GM23338 (cell line): ENCODE results near the gene JAZF1. TPM values are rescaled to one million over a fixed set of nuclear protein-coding genes. Genes with fewer than 3 reads are reported as not detected.

Experiments used
- ATAC-seq: fragments of 200-7000 bp; cut with Tn5 transposase; 3 replicates; pipeline ENCODE4 v1.9.1; 2020
- DNase-seq: peaks from one replicate; pipeline ENCODE4 v3.0.0-alpha.2; 2015; ENCODE audit warnings: low spot score
- H2AFZ ChIP-seq: fragments of 200-600 bp; sonication (generic); 2 replicates; pipeline ENCODE4 v1.8.0; 2016; ENCODE audit warnings: antibody characterized with exemption, mild to moderate bottlenecking, moderate library complexity
- H3F3A ChIP-seq: fragments of 200-600 bp; sonication (generic); replicated peaks from 2 replicates; pipeline ENCODE4 v1.8.0; 2017; ENCODE audit warnings: antibody characterized with exemption, mixed run types, low read depth
- H3K27ac ChIP-seq: fragments of 200-600 bp; sonication (generic); 2 replicates; pipeline ENCODE4 v1.6.1; 2016; ENCODE audit warnings: low read depth
- H3K27me3 ChIP-seq: fragments of 200-600 bp; sonication (generic); 2 replicates; pipeline ENCODE4 v1.8.0; 2016; ENCODE audit warnings: mild to moderate bottlenecking, mixed run types, moderate library complexity; ENCODE audit not compliant: insufficient read depth
- H3K36me3 ChIP-seq: fragments of 200-600 bp; sonication (generic); 2 replicates; pipeline ENCODE4 v1.8.0; 2016; ENCODE audit warnings: mild to moderate bottlenecking; ENCODE audit not compliant: insufficient read depth
- H3K4me1 ChIP-seq: fragments of 200-600 bp; sonication (generic); 2 replicates; pipeline ENCODE4 v1.8.0; 2016; ENCODE audit warnings: mild to moderate bottlenecking, moderate library complexity; ENCODE audit not compliant: insufficient read depth
- H3K4me2 ChIP-seq: fragments of 200-600 bp; sonication (generic); 2 replicates; pipeline ENCODE4 v1.7.1; 2017; ENCODE audit warnings: mixed run types
- H3K4me3 ChIP-seq: fragments of 200-600 bp; sonication (generic); 2 replicates; pipeline ENCODE4 v1.6.1; 2016; ENCODE audit warnings: mixed run types
- H3K79me2 ChIP-seq: fragments of 200-600 bp; sonication (generic); replicated peaks from 2 replicates; pipeline ENCODE4 v1.8.0; 2017; ENCODE audit warnings: mild to moderate bottlenecking; ENCODE audit not compliant: insufficient read depth
- H3K9me2 ChIP-seq: fragments of 200-600 bp; sonication (generic); 2 replicates; pipeline ENCODE4 v1.8.0; 2017; ENCODE audit not compliant: insufficient read depth
- H4K20me1 ChIP-seq: fragments of 200-600 bp; sonication (generic); replicated peaks from 2 replicates; pipeline ENCODE4 v1.8.0; 2017; ENCODE audit warnings: mild to moderate bottlenecking; ENCODE audit not compliant: insufficient read depth
- H3K27ac Mint-ChIP-seq: 2 replicates; pipeline ENCODE4 v1.8.0; 2020; ENCODE audit warnings: inconsistent platforms, mild to moderate bottlenecking, moderate library complexity, mixed read lengths
- H3K27me3 Mint-ChIP-seq: 3 replicates; pipeline ENCODE4 v1.8.0; 2022; ENCODE audit warnings: low read depth, mild to moderate bottlenecking, moderate library complexity, mixed read lengths, inconsistent platforms; ENCODE audit not compliant: insufficient read depth, poor library complexity
- H3K36me3 Mint-ChIP-seq: 3 replicates; pipeline ENCODE4 v1.8.0; 2021; ENCODE audit warnings: low read depth, mild to moderate bottlenecking, inconsistent platforms, moderate library complexity, mixed read lengths
- H3K4me1 Mint-ChIP-seq: 3 replicates; pipeline ENCODE4 v1.8.0; 2020; ENCODE audit warnings: mild to moderate bottlenecking, inconsistent platforms, mixed read lengths
- H3K4me3 Mint-ChIP-seq: 3 replicates; pipeline ENCODE4 v1.8.0; 2021; ENCODE audit warnings: moderate library complexity, mild to moderate bottlenecking, inconsistent platforms, mixed read lengths
- H3K9me3 Mint-ChIP-seq: 3 replicates; pipeline ENCODE4 v1.8.0; 2020; ENCODE audit warnings: moderate library complexity, mild to moderate bottlenecking, inconsistent platforms, mixed read lengths
- EZH2 ChIP-seq: fragments of 200-600 bp; sonication (generic); IDR thresholded peaks from one replicate; pipeline ENCODE4 v1.8.0; 2017; ENCODE audit warnings: antibody characterized with exemption, mild to moderate bottlenecking, low read depth; ENCODE audit not compliant: unreplicated experiment
- EZH2phosphoT487 ChIP-seq: fragments of 200-600 bp; sonication (generic); IDR thresholded peaks from one replicate; pipeline ENCODE4 v1.8.1; 2018; ENCODE audit warnings: antibody characterized with exemption; ENCODE audit not compliant: unreplicated experiment
- JUNB ChIP-seq: IDR thresholded peaks from one replicate; pipeline ENCODE4 v1.6.1; 2016; ENCODE audit warnings: antibody characterized with exemption; ENCODE audit not compliant: unreplicated experiment
- NANOG ChIP-seq: IDR thresholded peaks from 2 replicates; pipeline ENCODE4 v1.6.1; 2016; ENCODE audit warnings: antibody characterized with exemption, borderline replicate concordance
- REST ChIP-seq: IDR thresholded peaks from one replicate; pipeline ENCODE4 v1.6.1; 2018; ENCODE audit warnings: antibody characterized with exemption; ENCODE audit not compliant: unreplicated experiment
- polyA plus RNA-seq: library from polyadenylated mRNA; unstranded; fragments of >200 nt; fragmentation: Nextera tagmentation; extraction: Ambion mirVana; gene quantifications from 2 replicates; pipeline ENCODE4 v1.2.1, GENCODE V29; 2016
- total RNA-seq: library from RNA; depleted of rRNA; stranded (reverse); fragments of >200 nt; shearing (Covaris generic); gene quantifications from 2 replicates; pipeline ENCODE4 v1.2.3, GENCODE V29; 2014
- TF ChIP-seq, protein P1 (sequence below), 2 experiments: fragments of 200-600 bp in 1 of 2; sonication (generic) in 1 of 2; conservative IDR thresholded peaks; 2 replicates each; pipeline versions ENCODE4 v1.5.1 to v1.6.1; 2016 to 2017; ENCODE audit warnings: antibody characterized with exemption in 2 of 2, low read depth in 2 of 2, mild to moderate bottlenecking in 2 of 2, moderate library complexity in 1 of 2
- TF ChIP-seq, protein P2 (sequence below): IDR thresholded peaks from 2 replicates; pipeline ENCODE4 v1.6.1; 2016; ENCODE audit warnings: antibody characterized with exemption

JAZF1 gene
- total and polyA plus RNA-seq, 2 experiments from 2014 or later: 12.2 to 22.2 TPM

DNA sequence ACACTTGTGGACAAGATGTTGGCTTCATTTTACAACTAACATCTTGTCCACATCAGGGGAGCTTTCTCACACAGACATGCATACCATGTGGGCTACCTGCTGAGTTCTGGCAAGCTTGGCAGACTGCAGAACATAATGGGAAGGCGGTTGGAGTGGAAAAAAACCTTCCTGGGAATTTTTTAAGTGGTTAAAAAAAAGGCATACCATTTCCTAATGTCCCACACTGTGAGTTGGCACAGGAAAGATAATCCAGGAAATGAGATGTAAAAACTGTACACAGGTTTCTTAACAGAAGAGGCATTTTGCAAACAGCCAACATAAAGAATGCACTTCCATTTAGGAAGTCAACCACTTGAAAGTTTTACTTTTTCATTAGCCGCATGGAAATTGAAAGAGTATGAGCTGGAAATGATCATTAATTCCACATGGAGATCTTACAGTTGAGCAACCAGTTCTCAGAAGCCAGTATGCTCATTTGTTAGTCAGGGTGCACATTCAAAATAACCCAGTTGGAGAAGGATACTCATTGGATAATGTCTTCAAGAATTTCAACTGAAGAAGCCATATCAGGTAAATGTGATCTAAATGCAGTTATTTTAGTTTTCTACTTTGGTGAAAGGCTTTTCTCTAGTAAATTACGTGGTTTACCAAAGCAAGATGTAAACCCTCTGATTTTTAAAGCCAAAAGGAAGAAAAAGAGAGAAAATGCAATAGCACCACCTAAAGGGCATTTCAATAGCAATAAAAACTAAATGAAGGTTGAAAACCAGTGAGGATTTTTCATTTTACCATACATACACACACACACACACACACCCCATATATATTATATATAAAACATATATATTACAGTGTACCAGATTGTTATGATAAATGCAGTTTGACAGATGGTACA is 246.7 kb downstream of the JAZF1 start:
- TF ChIP-seq NANOG: no peak
- TF ChIP-seq, protein P1, sequence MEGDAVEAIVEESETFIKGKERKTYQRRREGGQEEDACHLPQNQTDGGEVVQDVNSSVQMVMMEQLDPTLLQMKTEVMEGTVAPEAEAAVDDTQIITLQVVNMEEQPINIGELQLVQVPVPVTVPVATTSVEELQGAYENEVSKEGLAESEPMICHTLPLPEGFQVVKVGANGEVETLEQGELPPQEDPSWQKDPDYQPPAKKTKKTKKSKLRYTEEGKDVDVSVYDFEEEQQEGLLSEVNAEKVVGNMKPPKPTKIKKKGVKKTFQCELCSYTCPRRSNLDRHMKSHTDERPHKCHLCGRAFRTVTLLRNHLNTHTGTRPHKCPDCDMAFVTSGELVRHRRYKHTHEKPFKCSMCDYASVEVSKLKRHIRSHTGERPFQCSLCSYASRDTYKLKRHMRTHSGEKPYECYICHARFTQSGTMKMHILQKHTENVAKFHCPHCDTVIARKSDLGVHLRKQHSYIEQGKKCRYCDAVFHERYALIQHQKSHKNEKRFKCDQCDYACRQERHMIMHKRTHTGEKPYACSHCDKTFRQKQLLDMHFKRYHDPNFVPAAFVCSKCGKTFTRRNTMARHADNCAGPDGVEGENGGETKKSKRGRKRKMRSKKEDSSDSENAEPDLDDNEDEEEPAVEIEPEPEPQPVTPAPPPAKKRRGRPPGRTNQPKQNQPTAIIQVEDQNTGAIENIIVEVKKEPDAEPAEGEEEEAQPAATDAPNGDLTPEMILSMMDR (conservative IDR thresholded peaks at IDR 0.05; ENCODE audit: low read depth in 2 of 2): peak in 1 of 2 experiments; percentile 64; a peak in 3 of 4 replicates
- Histone ChIP-seq H3K36me3 (no peaks in the 10 kb centered on the region), H3K4me2 (peak overlapping the region; percentile 6; the same call in 1 of the 2 replicates), H3F3A (no peaks in the 10 kb centered on the region), H3K9me2 (no peaks in the 10 kb centered on the region), H4K20me1 (no peaks in the 10 kb centered on the region), H3K79me2 (0 out of 2 replicates have a peak, but pooled peaks cover 3% of the 10 kb centered on the region), H3K4me3 (no peak overlapping the region), H3K27me3 (no peaks in the 10 kb centered on the region), H2AFZ (no peak overlapping the region), H3K4me1 (peaks cover 11% of the 10 kb centered on the region; the same call in 1 of the 2 replicates), H3K27ac (0 out of 2 replicates have a peak overlapping the region, but pooled peaks have one; percentile 20)
- DNase-seq (peak; percentile 61), ATAC-seq (peak; percentile 88)
- Mint-ChIP-seq H3K36me3 (no peaks in the 10 kb centered on the region), H3K27ac (peak overlapping the region; percentile 77), H3K27me3 (peaks cover 2% of the 10 kb centered on the region), H3K9me3 (no peaks in the 10 kb centered on the region), H3K4me1 (peaks cover 23% of the 10 kb centered on the region), H3K4me3 (no peak overlapping the region; the same call in 2 of the 3 replicates)

DNA sequence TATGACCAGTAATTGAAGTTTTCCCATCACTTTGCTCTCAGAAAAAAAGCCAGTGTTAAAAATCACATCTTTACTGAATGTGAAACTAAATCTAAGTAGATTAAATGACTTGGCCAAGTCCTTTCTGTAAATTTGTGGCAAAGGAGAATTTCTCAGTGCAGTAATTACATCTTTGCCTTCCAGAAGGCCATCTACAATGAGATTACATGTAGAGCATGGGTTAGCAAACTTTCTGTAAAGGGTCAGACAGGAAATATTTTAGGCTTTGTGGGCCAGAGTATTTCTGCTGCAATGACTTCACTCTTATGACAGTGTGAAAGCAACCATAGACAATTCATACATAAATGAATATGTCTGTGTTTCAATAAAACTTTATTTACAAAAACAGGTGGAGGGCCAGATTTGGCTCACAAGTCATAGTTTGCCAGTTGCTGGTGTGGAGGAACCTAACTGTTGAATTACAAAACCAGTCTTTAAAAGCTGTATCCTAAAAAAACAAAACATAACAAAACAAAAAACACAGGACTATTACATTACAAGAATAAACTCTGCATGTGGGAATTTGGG is 249.6 kb downstream of the JAZF1 start:
- Mint-ChIP-seq H3K27ac (no peak overlapping the region), H3K4me1 (peaks cover 23% of the 10 kb centered on the region), H3K27me3 (peaks cover 2% of the 10 kb centered on the region), H3K9me3 (no peaks in the 10 kb centered on the region; the same call in 2 of the 3 replicates), H3K4me3 (no peak overlapping the region), H3K36me3 (no peaks in the 10 kb centered on the region)
- Histone ChIP-seq H3K36me3 (no peaks in the 10 kb centered on the region), H4K20me1 (no peaks in the 10 kb centered on the region), H3K27me3 (no peaks in the 10 kb centered on the region), H3K4me1 (peaks cover 11% of the 10 kb centered on the region; the same call in 1 of the 2 replicates), H3K27ac (no peak overlapping the region), H3K4me3 (no peak overlapping the region), H3K79me2 (0 out of 2 replicates have a peak, but pooled peaks cover 3% of the 10 kb centered on the region), H2AFZ (no peak overlapping the region), H3K4me2 (no peak overlapping the region), H3K9me2 (no peaks in the 10 kb centered on the region; the same call in 1 of the 2 replicates), H3F3A (no peaks in the 10 kb centered on the region)
- no peak for DNase-seq
- no peak for ATAC-seq
- TF ChIP-seq, protein P2, sequence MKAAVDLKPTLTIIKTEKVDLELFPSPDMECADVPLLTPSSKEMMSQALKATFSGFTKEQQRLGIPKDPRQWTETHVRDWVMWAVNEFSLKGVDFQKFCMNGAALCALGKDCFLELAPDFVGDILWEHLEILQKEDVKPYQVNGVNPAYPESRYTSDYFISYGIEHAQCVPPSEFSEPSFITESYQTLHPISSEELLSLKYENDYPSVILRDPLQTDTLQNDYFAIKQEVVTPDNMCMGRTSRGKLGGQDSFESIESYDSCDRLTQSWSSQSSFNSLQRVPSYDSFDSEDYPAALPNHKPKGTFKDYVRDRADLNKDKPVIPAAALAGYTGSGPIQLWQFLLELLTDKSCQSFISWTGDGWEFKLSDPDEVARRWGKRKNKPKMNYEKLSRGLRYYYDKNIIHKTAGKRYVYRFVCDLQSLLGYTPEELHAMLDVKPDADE: no peak
- TF ChIP-seq NANOG (no peak), EZH2phosphoT487 (no peak), JUNB (no peak), EZH2 (no peak), REST (no peak)
- TF ChIP-seq, protein P1 (conservative IDR thresholded peaks at IDR 0.05; ENCODE audit: low read depth in 2 of 2): no peak
